ENCODE results near the gene NEK7.

- TF ChIP-seq CTCF (conservative IDR thresholded peaks at IDR 0.05; ENCODE audit: low read depth, low read length) (no peak), RFX5 (IDR thresholded peaks at IDR 0.05; ENCODE audit: low read depth, low read length) (no peak), RAD21 (IDR thresholded peaks at IDR 0.05; ENCODE audit: low read length) (no peak), RCOR1 (IDR thresholded peaks at IDR 0.05; ENCODE audit: insufficient replicate concordance, low read length) (no peak)
These were observed 75.0 kb downstream of the NEK7 start for GRCh38 chr1:198231779-198232178.
